Endothelial cell of umbilical vein (primary cell): Measurements from ENCODE around the gene CD200. TPM values are rescaled to one million over a fixed set of nuclear protein-coding genes. Genes with fewer than 3 reads are reported as not detected.
A peak's percentile ranks its signal among the peaks of the same experiment; 100 is the strongest.

Experiments
- BruUV-seq: library from RNA; stranded (reverse); fragments of 400-500 nt; replicated peaks from 2 replicates; lab custom pipeline; 2021; lab: Mats Ljungman, UMichigan
- CTCF ChIA-PET: fragments of 300-600, 350-600 bp; sonication (Branson Sonifier 250); formaldehyde crosslinking; loops from one replicate; lab custom pipeline; 2021; ENCODE audit warnings: antibody characterized with exemption, inconsistent platforms; lab: Charles Lee
- POLR2A ChIA-PET: fragments of 300-600, 350-600 bp; sonication (Branson Sonifier 250); formaldehyde crosslinking; loops from one replicate; lab custom pipeline; 2021; ENCODE audit warnings: antibody characterized with exemption, inconsistent platforms; lab: Charles Lee
- DNase-seq: peaks from one replicate; pipeline ENCODE4 v3.0.0-alpha.2; 2011; ENCODE audit warnings: low read depth, low spot score
- FAIRE-seq: peaks from 2 replicates; lab custom pipeline; 2011; peaks lifted over from hg19 to GRCh38; lab: Jason Lieb, UNC
- H2AFZ ChIP-seq: 2 replicates; pipeline ENCODE4 v1.6.0; 2012; ENCODE audit warnings: low read depth, low read length, control low read depth, inconsistent platforms
- H3K27ac ChIP-seq: 2 replicates; pipeline ENCODE4 v1.5.1; 2011; ENCODE audit warnings: low read depth, mild to moderate bottlenecking, control low read depth, low read length, moderate library complexity; ENCODE audit not compliant: insufficient read depth
- H3K27me3 ChIP-seq, 2 experiments: 2 replicates each; pipeline versions ENCODE4 v1.6.0 to v1.6.1; 2011; ENCODE audit warnings: low read length in 2 of 2, mixed read lengths in 1 of 2; ENCODE audit not compliant: control insufficient read depth in 2 of 2, insufficient read depth in 2 of 2
- H3K36me3 ChIP-seq, 2 experiments: 2 replicates in 1 of 2; 3 replicates in 1 of 2; pipeline ENCODE4 v1.5.1; 2011; ENCODE audit warnings: low read length in 2 of 2, mild to moderate bottlenecking in 1 of 2, moderate library complexity in 1 of 2; ENCODE audit not compliant: control insufficient read depth in 2 of 2, insufficient read depth in 2 of 2; ENCODE audit errors: extremely low read depth in 1 of 2
- H3K4me1 ChIP-seq: 3 replicates; pipeline ENCODE4 v1.5.1; 2011; ENCODE audit warnings: mild to moderate bottlenecking, low read length; ENCODE audit not compliant: control insufficient read depth, insufficient read depth; ENCODE audit errors: extremely low read depth
- H3K4me2 ChIP-seq: 2 replicates; pipeline ENCODE4 v1.6.1; 2011; ENCODE audit warnings: low read length, control low read depth, mixed read lengths; ENCODE audit not compliant: insufficient read depth
- H3K4me3 ChIP-seq, 3 experiments: fragments of 200-600 bp in 1 of 3; sonication (generic), shearing (Covaris generic) in 1 of 3; replicated peaks in 1 of 3; 2 replicates each; pipeline ENCODE4 v1.5.1; 2011 to 2016; ENCODE audit warnings: control low read depth in 3 of 3, low read length in 3 of 3, mild to moderate bottlenecking in 2 of 3, inconsistent platforms in 1 of 3, low read depth in 1 of 3, moderate library complexity in 1 of 3; ENCODE audit not compliant: insufficient read depth in 1 of 3
- H3K79me2 ChIP-seq: 2 replicates; pipeline ENCODE4 v1.6.0; 2012; ENCODE audit warnings: low read length, inconsistent platforms; ENCODE audit not compliant: control insufficient read depth, insufficient read depth
- H3K9ac ChIP-seq: replicated peaks from 2 replicates; pipeline ENCODE3; 2011; ENCODE audit warnings: low read length, control low read depth; ENCODE audit not compliant: insufficient read depth; ENCODE audit errors: extremely low read depth
- H3K9me1 ChIP-seq: replicated peaks from 3 replicates; pipeline ENCODE4 v1.6.0; 2011; ENCODE audit warnings: mild to moderate bottlenecking, low read length; ENCODE audit not compliant: control insufficient read depth, insufficient read depth; ENCODE audit errors: extremely low read depth
- H3K9me3 ChIP-seq: replicated peaks from 2 replicates; pipeline ENCODE4 v1.5.1; 2012; ENCODE audit warnings: low read length, inconsistent platforms; ENCODE audit not compliant: control insufficient read depth, insufficient read depth
- H4K20me1 ChIP-seq: replicated peaks from 2 replicates; pipeline ENCODE3; 2011; ENCODE audit warnings: mild to moderate bottlenecking, low read length; ENCODE audit not compliant: control insufficient read depth, insufficient read depth; ENCODE audit errors: extremely low read depth
- EZH2 ChIP-seq: IDR thresholded peaks from 2 replicates; pipeline ENCODE4 v1.6.1; 2012; ENCODE audit warnings: borderline replicate concordance, low read depth, mild to moderate bottlenecking, moderate library complexity, low read length, inconsistent platforms; ENCODE audit not compliant: severe bottlenecking
- FOS ChIP-seq: IDR thresholded peaks from 2 replicates; pipeline ENCODE4 v1.6.1; 2011; ENCODE audit warnings: mild to moderate bottlenecking, low read length, moderate library complexity, borderline replicate concordance; ENCODE audit not compliant: insufficient read depth
- GATA2 ChIP-seq: IDR thresholded peaks from 2 replicates; pipeline ENCODE4 v1.7.0; 2011; ENCODE audit warnings: low read depth, mild to moderate bottlenecking, moderate library complexity, mixed read lengths, low read length; ENCODE audit not compliant: insufficient read length, insufficient read depth
- JUN ChIP-seq: IDR thresholded peaks from 2 replicates; pipeline ENCODE4 v1.6.1; 2011; ENCODE audit warnings: borderline replicate concordance, low read depth; ENCODE audit not compliant: insufficient read length, insufficient read depth
- MAX ChIP-seq: IDR thresholded peaks from 2 replicates; pipeline ENCODE4 v1.6.1; 2011; ENCODE audit not compliant: insufficient read depth, insufficient read length
- POLR2AphosphoS5 ChIP-seq: IDR thresholded peaks from 2 replicates; pipeline ENCODE4 v1.6.1; 2012; ENCODE audit warnings: low read depth, mild to moderate bottlenecking, control low read depth, low read length, moderate library complexity; ENCODE audit not compliant: insufficient read depth
- dilution Hi-C: fragments of 300-500 bp; cut with MboI; formaldehyde crosslinking; loops from one replicate; pipeline ENCODE4 v1.15.0; 2019; ENCODE audit warnings: low sequenced_read_pairs; ENCODE audit not compliant: extremely low pct_ligation_motif_present
- intact Hi-C: fragments of 100-400 bp; cut with micrococcal nuclease; formaldehyde crosslinking; loops from one replicate; pipeline ENCODE4 v1.10.0; 2022
- polyA plus RNA-seq, 4 experiments: library from polyadenylated mRNA; depleted of rRNA in 3 of 4; stranded (reverse) in 3 of 4; unstranded in 1 of 4; fragments of >200 nt; gene quantifications; 2 replicates each; pipeline versions ENCODE4 v1.2.1 to v1.2.3, GENCODE V29; 2011 to 2012; ENCODE audit warnings: missing spikeins in 1 of 4
- total RNA-seq: library from RNA; stranded (reverse); gene quantifications from 2 replicates; pipeline ENCODE4 v1.2.3, GENCODE V29; 2021

Gene CD200
- total and polyA plus RNA-seq, 2 donors (not counting 3 experiments of a cell fraction or from before 2014, with no cell fraction given), result 8.1 to 8.2 TPM

- dilution Hi-C loops (no loop called here), intact Hi-C loops (no loop called here)
- Histone ChIP-seq H2AFZ (no peak overlapping the region), H3K9me1 (no peaks in the 10 kb centered on the region), H3K27ac (no peak overlapping the region), H4K20me1 (no peaks in the 10 kb centered on the region), H3K9me3 (no peaks in the 10 kb centered on the region), H3K36me3 (peaks cover 0 to 5% of the 10 kb centered on the region in 2 experiments), H3K4me2 (peak overlapping the region; percentile 57), H3K4me3 (no peak overlapping the region), H3K4me1 (peaks cover 38% of the 10 kb centered on the region), H3K27me3 (no peaks in the 10 kb centered on the region), H3K79me2 (no peaks in the 10 kb centered on the region), H3K9ac (no peak overlapping the region)
- ChIA-PET CTCF (interaction anchor here (0.8 to 2.4 kb wide), 12 partner anchors 11 to 239 kb away, joined by 3 to 20 read pairs (median 6); partner anchors contain the start of genes CD200 and SLC9C1), POLR2A (interaction anchor here (0.6 to 1.6 kb wide), 6 partner anchors 13 to 157 kb away, joined by 3 to 9 read pairs (median 4); no protein-coding TSS in a partner anchor)
- DNase-seq, result peak; percentile 82
- BruUV-seq, result no TSS peak
- TF ChIP-seq GATA2 (peak; percentile 44), JUN (no peak), EZH2 (no peak), FOS (peak; percentile 10), MAX (no peak)
- FAIRE-seq, result peak; percentile 31
Observed at GRCh38 chr3:112351036-112351435, 18.1 kb downstream of the CD200 start.

GRCh38 chr3:112351823-112352222, 18.9 kb downstream of the CD200 start:
- no peak overlapping the region for H3K27ac ChIP-seq
- BruUV-seq, result no TSS peak
- CTCF ChIA-PET, result interaction anchor here (1.5 to 2.4 kb wide), 4 partner anchors 10 to 58 kb away, joined by 6 to 20 read pairs (median 8); partner anchors contain the start of genes CD200 and SLC9C1
- dilution Hi-C loops, result no loop called here
- H3K4me1 ChIP-seq, result peaks cover 38% of the 10 kb centered on the region
- no peaks in the 10 kb centered on the region for H4K20me1 ChIP-seq
- DNase-seq (no peak), FAIRE-seq (no peak)
- no peak overlapping the region for H2AFZ ChIP-seq
- TF ChIP-seq POLR2AphosphoS5 (no peak), JUN (no peak)
- no peaks in the 10 kb centered on the region for H3K79me2 ChIP-seq
- peaks cover 0 to 5% of the 10 kb centered on the region in 2 experiments for H3K36me3 ChIP-seq
- H3K9ac ChIP-seq, result no peak overlapping the region
- no peaks in the 10 kb centered on the region for H3K9me3 ChIP-seq
- no peaks in the 10 kb centered on the region for H3K9me1 ChIP-seq
- POLR2A ChIA-PET, result interaction anchor here (0.6 to 1.6 kb wide), 3 partner anchors 17 to 38 kb away, joined by 3 to 9 read pairs (median 5); no protein-coding TSS in a partner anchor
- H3K27me3 ChIP-seq, result no peaks in the 10 kb centered on the region
- intact Hi-C loops, result no loop called here
- no peak overlapping the region for H3K4me2 ChIP-seq
- H3K4me3 ChIP-seq, result no peak overlapping the region
